Fibroblast of lung (primary cell): ENCODE measurements around the gene C5orf34. TPM values are rescaled to one million over a fixed set of nuclear protein-coding genes. Genes with fewer than 3 reads are reported as not detected.

Experiments
- DNase-seq, 2 donors: peaks; one replicate each; pipeline versions ENCODE4 v3.0.0 to v3.0.0-alpha.2; 2010; ENCODE audit warnings: low read depth in 2 of 2
- H2AFZ ChIP-seq: 2 replicates; pipeline ENCODE4 v1.5.1; 2012; ENCODE audit warnings: low read length, control low read depth, inconsistent platforms
- H3K27ac ChIP-seq: 2 replicates; pipeline ENCODE4 v1.5.1; 2011; ENCODE audit warnings: low read length, control low read depth; ENCODE audit not compliant: insufficient read depth
- H3K27me3 ChIP-seq: 2 replicates; pipeline ENCODE4 v1.5.1; 2011; ENCODE audit warnings: mild to moderate bottlenecking, low read length; ENCODE audit not compliant: control insufficient read depth, insufficient read depth
- H3K36me3 ChIP-seq: 2 replicates; pipeline ENCODE4 v1.5.1; 2011; ENCODE audit warnings: low read length; ENCODE audit not compliant: control insufficient read depth, insufficient read depth
- H3K4me1 ChIP-seq: 2 replicates; pipeline ENCODE4 v1.5.1; 2011; ENCODE audit warnings: low read length; ENCODE audit not compliant: control insufficient read depth, insufficient read depth; ENCODE audit errors: extremely low read depth
- H3K4me2 ChIP-seq: 2 replicates; pipeline ENCODE4 v1.5.1; 2011; ENCODE audit warnings: low read length, control low read depth; ENCODE audit not compliant: insufficient read depth; ENCODE audit errors: extremely low read depth
- H3K4me3 ChIP-seq, 4 experiments: fragments of 200-600 bp in 1 of 4; sonication (generic) in 1 of 4; replicated peaks in 1 of 4; 2 replicates each; pipeline ENCODE4 v1.5.1; 2011 to 2016; ENCODE audit warnings: low read length in 4 of 4, low read depth in 3 of 4, mild to moderate bottlenecking in 3 of 4, control low read depth in 2 of 4, inconsistent platforms in 1 of 4, mixed read lengths in 1 of 4; ENCODE audit not compliant: insufficient read depth in 1 of 4; ENCODE audit errors: control extremely low read depth in 1 of 4
- H3K79me2 ChIP-seq: 2 replicates; pipeline ENCODE4 v1.5.1; 2012; ENCODE audit warnings: mild to moderate bottlenecking, low read length, inconsistent platforms; ENCODE audit not compliant: control insufficient read depth, insufficient read depth
- H3K9ac ChIP-seq: 2 replicates; pipeline ENCODE4 v1.5.1; 2011; ENCODE audit warnings: mild to moderate bottlenecking, low read length, control low read depth; ENCODE audit not compliant: insufficient read depth
- H3K9me3 ChIP-seq: 2 replicates; pipeline ENCODE4 v1.5.1; 2012; ENCODE audit warnings: low read depth, low read length; ENCODE audit not compliant: control insufficient read depth, insufficient read depth
- H4K20me1 ChIP-seq: 2 replicates; pipeline ENCODE4 v1.5.1; 2011; ENCODE audit warnings: low read length; ENCODE audit not compliant: control insufficient read depth, insufficient read depth; ENCODE audit errors: extremely low read depth
- CTCF ChIP-seq, 2 donors: IDR thresholded peaks in 1 of 2; conservative IDR thresholded peaks in 1 of 2; 1 replicate in 1 of 2; 2 replicates in 1 of 2; pipeline ENCODE4 v1.5.1; 2011 to 2012; ENCODE audit warnings: low read length in 2 of 2, control low read depth in 1 of 2, inconsistent platforms in 1 of 2, low read depth in 1 of 2, mild to moderate bottlenecking in 1 of 2
- EZH2 ChIP-seq: IDR thresholded peaks from 2 replicates; pipeline ENCODE4 v1.5.1; 2012; ENCODE audit warnings: low read length, control low read depth, mild to moderate bottlenecking; ENCODE audit errors: missing control alignments
- polyA plus RNA-seq, 2 donors: library from polyadenylated mRNA; depleted of rRNA in 1 of 2; stranded (reverse) in 1 of 2; unstranded in 1 of 2; fragments of >200 nt; gene quantifications; 2 replicates each; pipeline ENCODE4 v1.2.1, GENCODE V29; 2011 to 2012; ENCODE audit warnings: missing spikeins in 1 of 2
- total RNA-seq: library from RNA; depleted of rRNA; stranded (reverse); fragments of >200 nt; gene quantifications from 2 replicates; pipeline ENCODE4 v1.2.1, GENCODE V29; 2014

Gene C5orf34
- total and polyA plus RNA-seq, 2 donors (not counting 1 experiment from before 2014, with no cell fraction given) = 2.9 to 4.1 TPM

DNA sequence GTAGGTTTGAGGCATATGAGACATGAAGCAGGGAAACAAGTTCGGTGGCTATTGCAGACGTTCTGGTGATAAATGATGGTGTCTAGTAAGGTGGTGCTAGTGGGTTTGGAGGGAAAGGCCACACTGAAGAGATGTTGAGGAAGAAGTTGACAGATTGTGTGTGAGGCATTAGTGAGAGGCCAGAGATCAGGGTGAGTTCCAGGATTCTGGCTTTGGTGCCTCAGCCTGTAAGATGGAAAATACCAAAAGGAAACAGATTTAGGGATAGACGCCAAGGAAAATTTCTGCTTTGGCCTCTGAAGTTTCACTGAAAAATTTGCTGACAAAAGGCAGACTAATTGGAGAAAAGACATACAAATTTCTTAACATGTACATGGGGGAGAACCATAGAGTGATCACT lies 48.4 kb upstream of the C5orf34 start:
- no peak overlapping the region for H3K4me2 ChIP-seq

DNA sequence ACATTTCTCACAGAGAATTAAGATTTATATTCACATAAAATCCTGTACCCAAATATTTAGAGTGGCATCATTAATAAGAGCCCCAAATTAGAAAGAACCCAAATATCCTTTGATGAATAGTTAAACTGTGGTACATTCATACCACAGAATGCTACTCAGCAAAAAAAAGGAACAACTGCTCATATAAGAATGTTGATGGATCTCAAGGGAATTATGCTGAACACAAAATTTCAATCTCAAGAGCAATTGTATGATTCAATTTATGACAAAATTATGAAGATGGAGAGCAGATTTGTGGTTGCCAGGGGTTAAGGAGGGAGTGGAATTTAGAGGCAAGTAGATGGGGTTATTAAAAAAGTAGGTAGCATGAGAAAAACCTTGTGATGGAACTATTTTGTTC lies 46.4 kb upstream of the C5orf34 start:
- no peak overlapping the region for H3K9ac ChIP-seq
- peaks cover under 1% of the 10 kb centered on the region for H3K79me2 ChIP-seq
- no peaks in the 10 kb centered on the region for H3K27me3 ChIP-seq
- TF ChIP-seq EZH2 = no peak
- TF ChIP-seq CTCF (conservative IDR thresholded peaks at IDR 0.05 in 1 of 2, IDR thresholded peaks at IDR 0.05 in 1 of 2; ENCODE audit: low read depth in 1 of 2, low read length in 2 of 2) = no peak
- no peak for DNase-seq
- H3K36me3 ChIP-seq = no peaks in the 10 kb centered on the region
- H3K9me3 ChIP-seq = no peaks in the 10 kb centered on the region
- no peak overlapping the region for H3K4me2 ChIP-seq
- no peaks in the 10 kb centered on the region for H4K20me1 ChIP-seq
- H3K27ac ChIP-seq = no peak overlapping the region
- peaks cover 5% of the 10 kb centered on the region for H3K4me1 ChIP-seq
- H2AFZ ChIP-seq = no peak overlapping the region
- H3K4me3 ChIP-seq = no peak overlapping the region

More for the DNA sequence above, 48.4 kb upstream of the C5orf34 start:
- Histone ChIP-seq H3K36me3 (no peaks in the 10 kb centered on the region), H2AFZ (no peak overlapping the region), H3K27me3 (no peaks in the 10 kb centered on the region), H3K4me1 (peaks cover 5% of the 10 kb centered on the region), H3K27ac (no peak overlapping the region), H3K9ac (no peak overlapping the region), H3K4me3 (no peak overlapping the region), H3K79me2 (no peaks in the 10 kb centered on the region), H3K9me3 (no peaks in the 10 kb centered on the region), H4K20me1 (no peaks in the 10 kb centered on the region)
- TF ChIP-seq CTCF (conservative IDR thresholded peaks at IDR 0.05 in 1 of 2, IDR thresholded peaks at IDR 0.05 in 1 of 2; ENCODE audit: low read depth in 1 of 2, low read length in 2 of 2) (no peak), EZH2 (no peak)
- DNase-seq = peak; percentile 26 to 37

- Histone ChIP-seq H3K79me2 (peaks cover 12% of the 10 kb centered on the region), H3K36me3 (no peaks in the 10 kb centered on the region), H3K27ac (no peak overlapping the region), H3K9me3 (no peaks in the 10 kb centered on the region), H4K20me1 (no peaks in the 10 kb centered on the region), H3K4me1 (peaks cover 5% of the 10 kb centered on the region), H2AFZ (no peak overlapping the region), H3K27me3 (no peaks in the 10 kb centered on the region), H3K4me2 (no peak overlapping the region), H3K9ac (no peak overlapping the region), H3K4me3 (no peak overlapping the region)
- peak; percentile 14 to 88 for DNase-seq
- TF ChIP-seq EZH2 (no peak), CTCF (conservative IDR thresholded peaks at IDR 0.05 in 1 of 2, IDR thresholded peaks at IDR 0.05 in 1 of 2; ENCODE audit: low read depth in 1 of 2, low read length in 2 of 2) (no peak)
Observed at GRCh38 chr5:43560128-43560527, 45.2 kb upstream of the C5orf34 start.
